Fibroblast of villous mesenchyme (primary cell): ENCODE measurements around the gene ZNF148. TPM values are rescaled to one million over a fixed set of nuclear protein-coding genes. Genes with fewer than 3 reads are reported as not detected.

ENCODE experiments used
- DNase-seq: peaks from one replicate; pipeline ENCODE4 v3.0.0-alpha.2; 2010; ENCODE audit warnings: low read depth
- H3K4me3 ChIP-seq: 2 replicates; pipeline ENCODE4 v1.5.1; 2011; ENCODE audit warnings: low read depth, mild to moderate bottlenecking, low read length
- CTCF ChIP-seq: IDR thresholded peaks from 2 replicates; pipeline ENCODE4 v1.5.1; 2012; ENCODE audit warnings: low read depth, mild to moderate bottlenecking, low read length; ENCODE audit not compliant: insufficient read depth
- total RNA-seq: library from RNA; depleted of rRNA; stranded (reverse); fragments of >200 nt; gene quantifications from 2 replicates; pipeline ENCODE4 v1.2.3, GENCODE V29; 2012

The ZNF148 gene
- total RNA-seq, 1 donor, result 42.7 TPM

- no peak for TF ChIP-seq CTCF
Observed at GRCh38 chr3:125271127-125271526, 104.0 kb downstream of the ZNF148 start.

GRCh38 chr3:125267460-125267859, 107.7 kb downstream of the ZNF148 start:
- DNase-seq, result no peak
- no peak for TF ChIP-seq CTCF
- H3K4me3 ChIP-seq, result no peak overlapping the region

More at GRCh38 chr3:125271127-125271526, 104.0 kb downstream of the ZNF148 start:
- no peak for DNase-seq
- H3K4me3 ChIP-seq, result no peak overlapping the region

- DNase-seq, result no peak
- TF ChIP-seq CTCF, result no peak
- H3K4me3 ChIP-seq, result no peak overlapping the region
Observed at GRCh38 chr3:125266971-125267370, 108.2 kb downstream of the ZNF148 start.

- TF ChIP-seq CTCF, result no peak
- no peak overlapping the region for H3K4me3 ChIP-seq
- peak; percentile 32 for DNase-seq
Observed at GRCh38 chr3:125262161-125262560, 113.0 kb downstream of the ZNF148 start.

- DNase-seq, result no peak
- no peak for TF ChIP-seq CTCF
- H3K4me3 ChIP-seq, result no peak overlapping the region
Observed at GRCh38 chr3:125261031-125261430, 114.1 kb downstream of the ZNF148 start.

GRCh38 chr3:125260158-125260557, 115.0 kb downstream of the ZNF148 start:
- DNase-seq, result no peak
- H3K4me3 ChIP-seq, result no peak overlapping the region
- no peak for TF ChIP-seq CTCF

- no peak for TF ChIP-seq CTCF
- H3K4me3 ChIP-seq, result no peak overlapping the region
- no peak for DNase-seq
Observed at GRCh38 chr3:125257536-125257935, 117.6 kb downstream of the ZNF148 start.
